GM18505 (cell line): ENCODE results near the gene GALNT10.
A peak's percentile ranks its signal among the peaks of the same experiment; 100 is the strongest.

ENCODE experiments used
- ATAC-seq: cut with Tn5 transposase; IDR thresholded peaks from one replicate; pipeline ENCODE4 v1.9.1; 2021; ENCODE audit not compliant: unreplicated experiment
- POLR2A ChIP-seq: IDR thresholded peaks from 4 replicates; pipeline ENCODE4 v1.6.1; 2011; ENCODE audit warnings: borderline replicate concordance; ENCODE audit not compliant: insufficient read depth, insufficient read length; ENCODE audit errors: extremely low read depth

GALNT10 gene

GRCh38 chr5:154374264-154374663 is 183.7 kb downstream of the GALNT10 start:
- TF ChIP-seq POLR2A = no peak
- no peak for ATAC-seq

DNA sequence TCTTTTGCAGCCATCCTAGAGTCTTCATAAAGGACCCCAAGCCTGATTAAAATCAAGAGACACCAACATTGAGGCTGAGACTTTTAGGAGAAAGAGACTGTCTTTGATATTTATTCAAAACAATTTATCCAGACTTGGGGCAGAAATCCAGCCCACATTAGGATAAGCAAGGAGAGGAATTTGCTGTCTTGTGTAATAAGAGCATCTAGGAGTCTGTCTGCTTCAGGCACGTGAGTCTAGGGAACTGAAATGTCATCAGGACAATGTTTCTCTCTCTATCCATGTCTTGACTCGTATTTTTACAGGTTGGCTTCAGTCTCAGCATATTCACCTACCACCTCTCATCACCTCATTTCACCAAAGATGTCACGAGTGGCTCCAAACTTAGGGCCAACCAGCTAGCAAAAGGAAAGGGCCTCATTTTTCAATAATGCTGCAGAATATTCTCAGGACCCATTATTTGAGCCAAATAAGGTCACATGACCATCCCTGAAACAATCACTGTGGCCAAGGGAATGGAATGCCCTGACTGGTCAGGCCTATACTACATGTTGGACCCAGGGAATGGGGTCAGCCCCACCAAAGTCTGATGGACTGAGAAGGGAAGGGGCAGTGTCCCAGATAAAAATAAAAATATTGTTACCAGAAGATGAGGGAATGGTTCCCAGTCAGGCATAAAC is 184.9 kb downstream of the GALNT10 start:
- TF ChIP-seq POLR2A = no peak
- no peak for ATAC-seq

DNA sequence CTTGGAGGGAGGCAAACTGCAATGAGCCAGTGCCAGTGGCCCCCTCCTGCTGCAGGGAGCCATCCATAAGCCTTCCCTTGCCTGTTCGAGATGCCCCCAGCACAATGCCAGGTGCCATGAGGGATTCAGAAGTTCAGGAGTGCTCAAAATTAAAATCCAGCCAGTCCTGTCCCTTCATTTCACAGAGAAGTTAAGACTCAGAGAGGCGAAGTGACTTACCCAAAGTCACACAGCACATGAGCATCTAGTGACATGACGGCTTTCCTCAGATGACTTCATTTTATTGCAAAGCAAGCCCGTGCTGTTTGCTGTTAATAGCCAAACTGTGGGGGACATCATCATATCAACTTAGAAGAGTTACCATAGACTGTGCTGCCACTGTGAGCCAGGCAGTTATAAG is 185.9 kb downstream of the GALNT10 start:
- no peak for ATAC-seq

GRCh38 chr5:154377754-154378533 is 187.4 kb downstream of the GALNT10 start:
- no peak for TF ChIP-seq POLR2A
- ATAC-seq = no peak

More for the DNA sequence above, 185.9 kb downstream of the GALNT10 start:
- no peak for TF ChIP-seq POLR2A

GRCh38 chr5:154380263-154380662 is 189.7 kb downstream of the GALNT10 start:
- no peak for ATAC-seq
- no peak for TF ChIP-seq POLR2A

DNA sequence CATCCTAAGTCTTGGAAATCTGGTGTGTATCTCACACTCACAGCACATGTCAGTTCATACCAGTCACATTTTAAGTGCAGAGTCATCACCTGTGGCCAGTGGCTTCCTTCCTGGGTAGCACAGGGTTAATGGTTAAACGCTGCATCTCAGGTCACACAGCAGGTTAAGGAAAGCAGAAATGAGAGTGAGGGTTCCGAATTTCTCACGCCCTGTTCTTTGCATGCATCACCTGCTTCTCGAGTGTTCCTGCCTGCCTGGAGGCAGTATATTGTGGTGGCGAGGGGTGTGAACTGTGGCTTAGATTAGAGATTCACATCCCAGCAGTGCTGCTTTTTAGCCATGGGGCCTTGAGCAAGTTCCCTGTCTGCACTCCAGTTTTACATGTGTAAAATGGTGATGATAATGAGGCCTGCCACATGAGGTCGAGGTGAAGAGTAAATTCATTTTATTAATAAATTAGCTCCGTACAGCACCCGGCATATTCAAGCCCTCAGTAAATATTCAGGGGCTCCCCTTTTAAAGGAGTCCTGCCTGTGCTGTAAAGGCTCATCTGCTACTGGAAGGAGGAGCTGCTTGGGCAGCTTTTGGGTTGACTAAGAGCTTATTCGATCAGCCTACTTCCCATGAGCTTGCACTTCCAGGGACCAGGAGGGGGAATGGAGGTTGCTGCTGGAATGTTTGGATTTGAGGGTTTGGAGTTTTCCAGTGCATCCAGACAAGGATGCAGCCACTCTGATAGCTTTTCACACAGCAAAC is 194.1 kb downstream of the GALNT10 start:
- ATAC-seq = peak; percentile 98

DNA sequence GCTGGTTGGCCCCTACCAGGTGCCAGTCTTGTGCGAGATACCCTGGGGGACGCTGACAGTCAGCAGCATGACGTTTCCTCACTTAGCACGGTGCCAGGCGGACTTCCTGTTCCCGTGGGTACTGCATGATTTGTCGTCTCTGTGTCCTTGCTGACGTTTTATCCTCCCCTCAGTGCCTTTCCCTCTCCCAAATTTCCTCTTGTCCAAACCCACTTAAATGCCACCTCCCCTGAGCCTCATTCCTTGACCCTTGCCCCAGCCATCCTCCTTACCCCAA is 194.6 kb downstream of the GALNT10 start:
- no peak for TF ChIP-seq POLR2A
- ATAC-seq = no peak

More for the DNA sequence above, 194.1 kb downstream of the GALNT10 start:
- no peak for TF ChIP-seq POLR2A

- ATAC-seq = no peak
- no peak for TF ChIP-seq POLR2A
Measured at GRCh38 chr5:154386952-154387629, 196.6 kb downstream of the GALNT10 start.

- no peak for ATAC-seq
Measured at GRCh38 chr5:154388842-154389241, 198.3 kb downstream of the GALNT10 start.

DNA sequence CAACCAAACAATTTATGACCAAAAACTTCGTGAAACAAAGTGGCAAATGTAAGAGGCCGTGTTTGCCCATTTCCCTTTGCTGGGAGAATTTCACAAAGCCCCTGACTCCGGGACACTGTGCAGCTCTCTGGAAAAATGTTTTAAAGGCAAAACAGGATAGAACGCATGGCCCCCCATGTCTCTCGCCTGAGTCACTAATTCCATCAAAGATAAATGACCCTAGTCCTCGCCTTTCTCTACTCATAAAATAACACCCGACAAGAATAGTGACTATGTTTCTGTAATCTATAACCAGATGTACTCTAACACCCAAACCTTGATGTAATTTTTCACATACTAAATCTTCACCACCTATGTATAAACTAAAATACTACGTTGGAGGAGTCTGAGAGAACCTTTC is 199.6 kb downstream of the GALNT10 start:
- TF ChIP-seq POLR2A = no peak
- ATAC-seq = no peak

More at GRCh38 chr5:154388842-154389241, 198.3 kb downstream of the GALNT10 start:
- no peak for TF ChIP-seq POLR2A

GRCh38 chr5:154390746-154391359 is 200.3 kb downstream of the GALNT10 start:
- no peak for TF ChIP-seq POLR2A
- ATAC-seq = no peak

DNA sequence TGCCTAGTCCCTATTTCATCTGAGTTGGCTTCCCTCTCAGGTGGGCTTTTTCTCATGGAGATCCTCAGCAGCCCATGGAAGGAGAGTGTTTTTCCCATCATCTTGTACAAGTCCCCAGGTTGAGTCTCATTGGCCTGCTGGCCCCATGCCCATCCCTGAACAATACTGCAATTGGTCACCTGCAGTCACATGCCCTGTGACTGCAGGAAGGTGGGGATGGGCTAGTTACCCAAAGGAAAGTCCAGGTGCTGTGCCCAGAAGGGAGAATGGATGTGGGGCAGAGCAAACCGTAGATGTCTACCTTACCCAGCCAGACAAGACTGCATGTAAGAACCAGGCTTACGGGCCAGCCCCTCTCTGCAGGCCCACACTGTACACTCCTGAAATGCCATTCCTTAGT is 201.3 kb downstream of the GALNT10 start:
- no peak for ATAC-seq
- no peak for TF ChIP-seq POLR2A

DNA sequence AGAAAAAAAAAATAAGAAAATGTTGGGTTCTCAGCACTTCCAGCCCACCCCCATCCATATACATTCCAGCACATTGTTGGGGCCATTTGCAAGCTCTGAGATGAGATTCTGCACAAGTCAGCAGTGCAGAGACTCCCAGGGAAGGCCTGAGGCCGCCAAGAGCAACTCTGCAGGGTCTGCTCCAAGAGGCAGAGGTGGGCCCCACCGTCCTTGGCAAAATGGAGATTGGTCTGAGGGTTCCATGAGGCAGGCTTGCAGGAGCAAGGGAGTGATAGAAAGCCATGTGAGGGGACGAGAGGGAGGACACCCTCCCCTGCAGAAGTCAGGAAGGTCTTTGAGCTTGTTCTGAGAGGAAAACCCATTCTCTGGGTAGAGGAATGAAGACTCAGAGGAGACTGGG is 203.3 kb downstream of the GALNT10 start:
- no peak for TF ChIP-seq POLR2A
- no peak for ATAC-seq
